K562 (cell line): ENCODE results near the gene SPANXN2. TPM values are rescaled to one million over a fixed set of nuclear protein-coding genes. Genes with fewer than 3 reads are reported as not detected.

Experiments
- ATAC-seq: fragments of 200-7000 bp; cut with Tn5 transposase; 3 replicates; pipeline ENCODE4 v1.9.1; 2020; ENCODE audit warnings: moderate library complexity
- BruUV-seq: library from RNA; stranded (reverse); fragments of 400-500 nt; replicated peaks from 2 replicates; lab custom pipeline; 2021; lab: Mats Ljungman, UMichigan
- CTCF ChIA-PET: fragments of 300-600 bp; formaldehyde crosslinking; extraction: SDS; loops from one replicate; lab custom pipeline; 2021; ENCODE audit warnings: low intra/inter-chr PET ratio; lab: Yijun Ruan, JAX
- POLR2A ChIA-PET: fragments of 300-600, 350-650 bp; sonication (Branson Sonifier 250); formaldehyde crosslinking; extraction: SDS; loops from one replicate; lab custom pipeline; 2021; ENCODE audit warnings: antibody characterized with exemption, inconsistent platforms; lab: Yijun Ruan, JAX
- DNase-seq, 4 experiments: peaks; one replicate each; pipeline versions ENCODE4 v3.0.0 to v3.0.0-alpha.2; 2011 to 2018; ENCODE audit warnings: low spot score in 3 of 4, mixed read lengths in 3 of 4; ENCODE audit errors: extremely low read depth in 1 of 4
- FAIRE-seq: peaks from 2 replicates; lab custom pipeline; 2011; peaks lifted over from hg19 to GRCh38; lab: Jason Lieb, UNC
- H2AFZ ChIP-seq: 2 replicates; pipeline ENCODE4 v1.6.0; 2011; ENCODE audit warnings: low read depth, low read length, control low read depth, inconsistent platforms
- H3K27ac ChIP-seq: fragments of 200-600 bp; 3 replicates; pipeline ENCODE4 v1.8.0; 2011; ENCODE audit warnings: low read depth, mild to moderate bottlenecking, control low read depth, inconsistent platforms, low read length, moderate library complexity, mixed read lengths; ENCODE audit errors: extremely low read depth
- H3K27me3 ChIP-seq, 2 experiments: fragments of 300-600 bp in 1 of 2; 2 replicates in 1 of 2; 3 replicates in 1 of 2; pipeline versions ENCODE4 v1.6.0 to v1.8.0; 2011; ENCODE audit warnings: inconsistent platforms in 2 of 2, low read length in 2 of 2, mild to moderate bottlenecking in 1 of 2, mixed read lengths in 1 of 2, moderate library complexity in 1 of 2; ENCODE audit not compliant: control insufficient read depth in 2 of 2, insufficient read depth in 2 of 2
- H3K36me3 ChIP-seq: fragments of 300-600 bp; 3 replicates; pipeline ENCODE4 v1.8.0; 2011; ENCODE audit warnings: mild to moderate bottlenecking, low read length, inconsistent platforms; ENCODE audit not compliant: control insufficient read depth, insufficient read depth
- H3K4me1 ChIP-seq, 2 experiments: fragments of 200-600 bp in 1 of 2; replicated peaks in 1 of 2; 2 replicates in 1 of 2; 3 replicates in 1 of 2; pipeline versions ENCODE4 v1.5.1 to v1.8.0; 2011; ENCODE audit warnings: inconsistent platforms in 2 of 2, low read length in 2 of 2, mild to moderate bottlenecking in 1 of 2, mixed read lengths in 1 of 2, moderate library complexity in 1 of 2; ENCODE audit not compliant: control insufficient read depth in 2 of 2, insufficient read depth in 2 of 2
- H3K4me2 ChIP-seq: 2 replicates; pipeline ENCODE4 v1.6.1; 2011; ENCODE audit warnings: low read length, control low read depth, inconsistent platforms, mixed read lengths; ENCODE audit not compliant: insufficient read depth
- H3K4me3 ChIP-seq: fragments of 200-600 bp; sonication (generic), shearing (Covaris generic); 2 replicates; pipeline ENCODE4 v1.5.1; 2016; ENCODE audit warnings: control low read depth, inconsistent platforms
- H3K79me2 ChIP-seq: fragments of 200-600 bp; 3 replicates; pipeline ENCODE4 v1.8.0; 2011; ENCODE audit warnings: low read length, inconsistent platforms; ENCODE audit not compliant: control insufficient read depth, insufficient read depth
- H3K9ac ChIP-seq, 2 experiments: 2 replicates each; pipeline versions ENCODE4 v1.6.0 to v1.6.1; 2011; ENCODE audit warnings: low read depth in 2 of 2, low read length in 2 of 2, control low read depth in 1 of 2, inconsistent platforms in 1 of 2, mild to moderate bottlenecking in 1 of 2, mixed read lengths in 1 of 2; ENCODE audit not compliant: insufficient read depth in 1 of 2
- H3K9me1 ChIP-seq: one replicate; pipeline ENCODE4 v1.6.0; 2011; ENCODE audit warnings: inconsistent platforms, mild to moderate bottlenecking, low read length, moderate library complexity; ENCODE audit not compliant: control insufficient read depth, insufficient read depth
- H3K9me3 ChIP-seq: replicated peaks from 2 replicates; pipeline ENCODE4 v1.5.1; 2011; ENCODE audit warnings: low read depth, low read length, inconsistent platforms; ENCODE audit not compliant: control insufficient read depth, insufficient read depth
- H4K20me1 ChIP-seq: replicated peaks from 2 replicates; pipeline ENCODE4 v1.6.1; 2011; ENCODE audit warnings: low read length, inconsistent platforms, mixed read lengths; ENCODE audit not compliant: control insufficient read depth, insufficient read depth
- ATF4 ChIP-seq: fragments of 450-650 bp; formaldehyde crosslinking; IDR thresholded peaks from 2 replicates; pipeline ENCODE4 v1.4.0; 2022; ENCODE audit warnings: mild to moderate bottlenecking, moderate library complexity
- HIVEP1 ChIP-seq: fragments of 250-450 bp; sonication (Bioruptor Pico); IDR thresholded peaks from 2 replicates; pipeline ENCODE4 v1.4.0; 2020; ENCODE audit warnings: mild to moderate bottlenecking
- HMG20A ChIP-seq: fragments of 450-650 bp; formaldehyde crosslinking; conservative IDR thresholded peaks from 2 replicates; pipeline ENCODE4 v1.4.0; 2020; ENCODE audit warnings: mild to moderate bottlenecking, mixed read lengths
- IRF1 ChIP-seq: sonication (generic); formaldehyde crosslinking; IDR thresholded peaks from 2 replicates; pipeline ENCODE4 v1.8.0; 2022; ENCODE audit warnings: missing genetic modification reagents, mild to moderate bottlenecking, borderline replicate concordance
- JUN ChIP-seq, 2 experiments: sonication (generic) in 1 of 2; formaldehyde crosslinking in 1 of 2; IDR thresholded peaks; 2 replicates each; pipeline versions ENCODE4 v1.6.1 to v1.8.0; 2012 to 2022; ENCODE audit warnings: borderline replicate concordance in 2 of 2, mild to moderate bottlenecking in 2 of 2, improper control_type of control experiment in 1 of 2, low read depth in 1 of 2, low read length in 1 of 2, missing genetic modification reagents in 1 of 2
- KDM4B ChIP-seq, 2 experiments: fragments of 450-650 bp in 1 of 2; sonication (generic) in 1 of 2; IDR thresholded peaks; 2 replicates each; pipeline ENCODE4 v1.6.1; 2016 to 2017; ENCODE audit warnings: borderline replicate concordance in 2 of 2, antibody characterized with exemption in 1 of 2, low read depth in 1 of 2, mild to moderate bottlenecking in 1 of 2
- NFATC3 ChIP-seq: fragments of 450-650 bp; IDR thresholded peaks from 2 replicates; pipeline ENCODE4 v1.6.1; 2017; ENCODE audit warnings: mild to moderate bottlenecking
- PPARD ChIP-seq: fragments of 250-450 bp; sonication (Bioruptor Pico); IDR thresholded peaks from 2 replicates; pipeline ENCODE4 v1.8.0; 2022; ENCODE audit warnings: inconsistent platforms, mild to moderate bottlenecking, moderate library complexity
- RREB1 ChIP-seq: fragments of 250-450 bp; sonication (Bioruptor Pico); IDR thresholded peaks from 2 replicates; pipeline ENCODE4 v1.4.0; 2020
- ZNF121 ChIP-seq: sonication (generic); formaldehyde crosslinking; conservative IDR thresholded peaks from 2 replicates; pipeline ENCODE4 v1.8.0; 2022; ENCODE audit warnings: missing genetic modification reagents
- ZNF354B ChIP-seq: fragments of 250-450 bp; sonication (Bioruptor Pico); IDR thresholded peaks from 2 replicates; pipeline ENCODE4 v1.4.0; 2020
- ZNF764 ChIP-seq: fragments of 250-450 bp; sonication (Bioruptor Pico); IDR thresholded peaks from 2 replicates; pipeline ENCODE4 v1.4.0; 2020; ENCODE audit warnings: low read depth, mild to moderate bottlenecking, moderate library complexity
- in situ Hi-C: fragments of 300-500 bp; cut with MboI; formaldehyde crosslinking; loops from 4 replicates; pipeline ENCODE4 v1.15.0; 2018; ENCODE audit warnings: inconsistent platforms, mixed read lengths
- intact Hi-C: fragments of 100-400 bp; cut with micrococcal nuclease; formaldehyde crosslinking; loops from 2 replicates; pipeline ENCODE4 v1.14.2; 2022
- polyA plus RNA-seq, 8 experiments: library from polyadenylated mRNA; depleted of rRNA in 4 of 8; stranded (reverse) in 5 of 8; unstranded in 3 of 8; fragments of >200 nt; fragmentation: Nextera tagmentation in 2 of 8; fragmentation: Illumina TruSeq in 1 of 8; extraction: Ambion mirVana in 2 of 8; extraction: Trizol in 1 of 8; gene quantifications; 2 replicates each; pipeline versions ENCODE4 v1.2.1 to v1.2.3, GENCODE V29; 2011 to 2014; ENCODE audit warnings: inconsistent platforms in 1 of 8, missing spikeins in 1 of 8
- total RNA-seq, 7 experiments: library from RNA; depleted of rRNA in 6 of 7; stranded (reverse); fragments of >200 nt in 6 of 7; fragmentation: Illumina TruSeq in 2 of 7; extraction: Trizol in 2 of 7; gene quantifications; 2 replicates each; pipeline versions ENCODE4 v1.2.1 to v1.2.3, GENCODE V29; 2011 to 2021; ENCODE audit warnings: low replicate concordance in 1 of 7

SPANXN2 gene
- total and polyA plus RNA-seq, 9 of the 15 experiments (the other 6 are each of a cell fraction or from before 2014, with no cell fraction given) = not detected

- in situ Hi-C loops (no loop called here), intact Hi-C loops (no loop called here)
- no peak overlapping the region for H3K4me2 ChIP-seq
- no peak overlapping the region for H3K27ac ChIP-seq
- no peaks in the 10 kb centered on the region for H3K27me3 ChIP-seq
- no peaks in the 10 kb centered on the region for H3K4me1 ChIP-seq
- H2AFZ ChIP-seq = no peak overlapping the region
- no peak for FAIRE-seq
- H3K4me3 ChIP-seq = no peak overlapping the region
- ATAC-seq = no peak
- ChIA-PET CTCF (no interaction called here), POLR2A (no interaction called here)
- no peak overlapping the region for H3K9ac ChIP-seq
- no TSS peak for BruUV-seq
- no peaks in the 10 kb centered on the region for H3K9me1 ChIP-seq
- H3K79me2 ChIP-seq = no peaks in the 10 kb centered on the region
- H4K20me1 ChIP-seq = no peaks in the 10 kb centered on the region
- TF ChIP-seq KDM4B (IDR thresholded peaks at IDR 0.05; ENCODE audit: borderline replicate concordance in 2 of 2, low read depth in 1 of 2) (no peak), JUN (IDR thresholded peaks at IDR 0.05; ENCODE audit: borderline replicate concordance, low read depth, low read length) (no peak), JUN (CRISPR knock-in tag; IDR thresholded peaks at IDR 0.05; ENCODE audit: borderline replicate concordance) (no peak), HMG20A (CRISPR knock-in tag) (no peak), RREB1 (CRISPR knock-in tag) (no peak), HIVEP1 (CRISPR knock-in tag) (no peak), ZNF764 (CRISPR knock-in tag) (no peak), NFATC3 (no peak), ZNF354B (no peak), PPARD (CRISPR knock-in tag) (no peak), ATF4 (no peak), ZNF121 (CRISPR knock-in tag) (no peak), IRF1 (CRISPR knock-in tag) (no peak)
- DNase-seq = no peak
- no peaks in the 10 kb centered on the region for H3K36me3 ChIP-seq
- no peaks in the 10 kb centered on the region for H3K9me3 ChIP-seq
These were observed 13.3 kb upstream of the SPANXN2 start for GRCh38 chrX:143733866-143734265.
